T-cell (primary cell): Measurements from ENCODE around the gene FAF2. TPM values are rescaled to one million over a fixed set of nuclear protein-coding genes. Genes with fewer than 3 reads are reported as not detected.
A peak's percentile ranks its signal among the peaks of the same experiment; 100 is the strongest.

Experiments used
- ATAC-seq, 4 experiments: fragments of 200-7000 bp in 3 of 4; fragments of 150-1000 bp in 1 of 4; cut with Tn5 transposase; replicated peaks in 1 of 4; 1 replicate in 3 of 4; 2 replicates in 1 of 4; pipeline ENCODE4 v1.10.0; 2021; ENCODE audit warnings: moderate library complexity in 3 of 4, mild to moderate bottlenecking in 2 of 4, moderate number of reproducible peaks in 1 of 4
- CTCF ChIA-PET, 2 donors: fragments of 300-600 bp; sonication (Branson Sonifier 250); formaldehyde crosslinking; loops; one replicate each; lab custom pipeline; 2022; ENCODE audit warnings: antibody characterized with exemption in 2 of 2; lab: Charles Lee
- POLR2A ChIA-PET, 2 donors: fragments of 300-600 bp; sonication (Branson Sonifier 250); formaldehyde crosslinking; loops; one replicate each; lab custom pipeline; 2022; ENCODE audit warnings: antibody characterized with exemption in 2 of 2; lab: Charles Lee
- DNase-seq, 35 experiments: peaks; one replicate each; pipeline versions ENCODE4 v3.0.0 to v3.0.0-alpha.2; 2013 to 2023
- H3K27ac ChIP-seq: one replicate; pipeline ENCODE4 v1.5.1; 2013; ENCODE audit warnings: low read length
- H3K27me3 ChIP-seq, 2 experiments: replicated peaks in 1 of 2; 1 replicate in 1 of 2; 2 replicates in 1 of 2; pipeline versions ENCODE4 v1.6.1 to v1.7.0; 2013; ENCODE audit warnings: low read length in 1 of 2, mixed read lengths in 1 of 2; ENCODE audit not compliant: control insufficient read depth in 2 of 2, insufficient read depth in 2 of 2; ENCODE audit errors: extremely low read depth in 1 of 2
- H3K36me3 ChIP-seq, 2 donors: 1 replicate in 1 of 2; 2 replicates in 1 of 2; pipeline versions ENCODE4 v1.6.1 to v1.7.0; 2013; ENCODE audit warnings: low read length in 1 of 2; ENCODE audit not compliant: control insufficient read depth in 2 of 2, insufficient read depth in 1 of 2; ENCODE audit errors: extremely low read depth in 1 of 2
- H3K4me1 ChIP-seq, 2 experiments: 1 replicate in 1 of 2; 2 replicates in 1 of 2; pipeline versions ENCODE4 v1.6.1 to v1.7.0; 2013; ENCODE audit warnings: low read length in 2 of 2, mixed read lengths in 1 of 2; ENCODE audit not compliant: insufficient read depth in 2 of 2, control insufficient read depth in 1 of 2; ENCODE audit errors: extremely low read depth in 1 of 2
- H3K4me3 ChIP-seq, 2 donors: 1 replicate in 1 of 2; 2 replicates in 1 of 2; pipeline versions ENCODE4 v1.5.1 to v1.7.0; 2013; ENCODE audit warnings: mild to moderate bottlenecking in 2 of 2, low read length in 1 of 2, moderate library complexity in 1 of 2; ENCODE audit not compliant: control insufficient read depth in 1 of 2; ENCODE audit errors: extremely low read depth in 1 of 2
- H3K9me3 ChIP-seq: 2 replicates; pipeline ENCODE4 v1.7.0; 2013
- H3K27ac Mint-ChIP-seq, 2 donors: one replicate each; pipeline ENCODE4 v1.8.0; 2020 to 2021; ENCODE audit warnings: mild to moderate bottlenecking in 2 of 2, mixed read lengths in 2 of 2
- H3K27me3 Mint-ChIP-seq, 2 donors: one replicate each; pipeline ENCODE4 v1.8.0; 2021 to 2022; ENCODE audit warnings: mixed read lengths in 2 of 2
- H3K36me3 Mint-ChIP-seq: one replicate; pipeline ENCODE4 v1.8.0; 2021; ENCODE audit warnings: mixed read lengths
- H3K4me1 Mint-ChIP-seq, 3 donors: one replicate each; pipeline ENCODE4 v1.8.0; 2020 to 2022; ENCODE audit warnings: mixed read lengths in 3 of 3, mild to moderate bottlenecking in 1 of 3
- H3K4me3 Mint-ChIP-seq, 3 donors: one replicate each; pipeline ENCODE4 v1.8.0; 2020 to 2022; ENCODE audit warnings: mild to moderate bottlenecking in 3 of 3, mixed read lengths in 3 of 3, moderate library complexity in 3 of 3
- H3K9me3 Mint-ChIP-seq, 3 donors: one replicate each; pipeline ENCODE4 v1.8.0; 2020 to 2022; ENCODE audit warnings: mixed read lengths in 3 of 3
- WGBS: methylation state at CpG from one replicate; pipeline ENCODE4 v1.1.5; 2013; ENCODE audit warnings: missing lambda C conversion rate; ENCODE audit not compliant: insufficient coverage; 5-methylcytosine and 5-hydroxymethylcytosine counted together
- total RNA-seq, 35 experiments: library from RNA in 6 of 35; stranded (reverse) in 6 of 35; fragments of 120-200 nt in 1 of 35; gene quantifications; one replicate each; pipeline versions ENCODE4 v1.2.1 to v1.2.4 and lab custom pipeline; 2013 to 2026

FAF2 gene
- total RNA-seq, 5 donors from 2014 or later (not counting 1 experiment from before 2014, with no cell fraction given), result 24.1 to 27.7 (median 26.2) TPM

GRCh38 chr5:176521699-176522263 lies 73.6 kb downstream of the FAF2 start:
- no peak overlapping the region for H3K4me3 ChIP-seq
- ChIA-PET CTCF (no interaction called here), POLR2A (no interaction called here)
- no peaks in the 10 kb centered on the region for H3K36me3 Mint-ChIP-seq
- peak in 1 of 4 experiments; percentile 7 for ATAC-seq
- no peak overlapping the region for H3K4me3 Mint-ChIP-seq
- peaks cover 0 to 4% of the 10 kb centered on the region in 2 donors for H3K36me3 ChIP-seq
- H3K4me1 ChIP-seq, result peaks cover under 1 to 19% of the 10 kb centered on the region in 2 experiments
- H3K27ac Mint-ChIP-seq, result peak overlapping the region in 1 of 2 donors; percentile 61
- H3K27me3 ChIP-seq, result no peaks in the 10 kb centered on the region
- H3K27ac ChIP-seq, result no peak overlapping the region
- no peaks in the 10 kb centered on the region for H3K9me3 ChIP-seq
- WGBS, result 78% methylated on average over 8 of the region's 10 CpGs
- DNase-seq, result no peak
- H3K9me3 Mint-ChIP-seq, result no peaks in the 10 kb centered on the region
- peaks cover 15 to 28% (median 18%) of the 10 kb centered on the region in 3 donors for H3K4me1 Mint-ChIP-seq
- no peaks in the 10 kb centered on the region for H3K27me3 Mint-ChIP-seq

DNA sequence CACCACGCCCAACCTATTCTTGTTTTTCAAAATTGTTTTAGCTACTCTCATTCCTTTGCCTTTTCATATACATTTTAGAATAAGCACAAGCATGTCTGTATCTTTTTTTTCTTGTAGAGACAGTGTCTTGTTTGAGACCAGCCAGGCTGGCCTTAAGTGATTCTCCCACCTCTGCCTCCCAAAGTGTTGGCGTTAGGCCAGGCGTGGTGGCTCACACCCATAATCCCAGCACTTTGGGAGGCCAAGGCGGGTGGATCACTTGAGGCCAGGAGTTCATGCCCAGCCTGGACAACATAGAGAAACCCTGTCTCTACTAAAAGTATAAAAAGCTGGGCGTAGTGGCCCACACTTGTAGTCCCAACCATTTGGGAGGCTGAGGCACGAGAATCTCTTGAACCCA lies 76.0 kb downstream of the FAF2 start:
- no peak for DNase-seq
- Histone ChIP-seq H3K9me3 (no peaks in the 10 kb centered on the region), H3K4me3 (no peak overlapping the region), H3K27ac (no peak overlapping the region), H3K36me3 (peaks cover under 1 to 22% of the 10 kb centered on the region in 2 donors), H3K27me3 (no peaks in the 10 kb centered on the region), H3K4me1 (peaks cover 13 to 31% of the 10 kb centered on the region in 2 experiments)
- POLR2A ChIA-PET, result interaction anchor here in 1 of 2 donors (0.6 kb wide), 1 partner anchor 19 kb away, joined by 3 read pairs; no protein-coding TSS in a partner anchor
- H3K36me3 Mint-ChIP-seq, result peaks cover 6% of the 10 kb centered on the region
- 96% methylated on average over 5 of the region's 6 CpGs for WGBS
- peaks cover 23 to 32% (median 23%) of the 10 kb centered on the region in 3 donors for H3K4me1 Mint-ChIP-seq
- no peak for ATAC-seq
- no peak overlapping the region for H3K4me3 Mint-ChIP-seq
- H3K27ac Mint-ChIP-seq, result peak overlapping the region in 1 of 2 donors; percentile 22
- CTCF ChIA-PET, result no interaction called here
- H3K9me3 Mint-ChIP-seq, result no peaks in the 10 kb centered on the region
- no peaks in the 10 kb centered on the region for H3K27me3 Mint-ChIP-seq

DNA sequence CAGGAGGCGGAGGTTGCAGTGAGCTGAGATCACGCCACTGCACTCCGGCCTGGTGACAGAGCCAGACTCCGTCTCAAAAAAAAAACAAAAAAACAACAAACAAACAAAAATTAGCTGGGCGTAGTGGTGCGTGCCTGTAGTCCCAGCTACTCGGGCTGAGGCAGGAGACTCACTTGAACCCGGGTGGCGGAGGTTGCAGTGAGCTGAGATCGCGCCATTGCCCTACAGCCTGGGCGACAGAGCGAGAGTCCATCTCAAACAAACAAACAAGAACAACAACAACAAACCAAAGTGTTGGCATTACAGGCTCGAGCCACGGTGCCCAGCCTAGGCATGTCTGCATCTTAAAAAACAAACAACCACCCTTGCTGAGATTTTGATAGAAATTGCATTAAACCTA lies 76.8 kb downstream of the FAF2 start:
- peaks cover 28 to 39% (median 31%) of the 10 kb centered on the region in 3 donors for H3K4me1 Mint-ChIP-seq
- WGBS, result 83% methylated on average over 7 of the region's 15 CpGs

DNA sequence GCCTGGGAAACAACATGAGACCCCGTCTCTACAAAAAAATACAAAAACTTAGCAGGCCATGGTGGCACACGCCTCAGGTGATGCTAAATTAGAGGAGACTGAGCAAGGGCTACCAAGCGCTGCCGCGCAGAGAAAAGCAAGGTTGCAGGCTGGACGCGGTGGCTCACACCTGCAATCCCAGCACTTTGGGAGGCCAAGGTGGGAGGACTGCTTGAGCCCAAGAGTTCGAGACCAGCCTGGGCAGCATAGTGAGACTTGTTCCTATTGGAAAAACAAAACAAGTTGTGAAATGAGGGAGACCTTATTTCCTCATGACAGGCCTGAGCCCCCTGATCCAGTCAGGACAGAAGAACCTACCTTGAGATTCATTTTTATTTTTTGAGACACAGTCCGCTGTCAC lies 77.5 kb downstream of the FAF2 start:
- POLR2A ChIA-PET, result no interaction called here
- no peak overlapping the region for H3K4me3 Mint-ChIP-seq
- peaks cover 10% of the 10 kb centered on the region for H3K36me3 Mint-ChIP-seq
- Histone ChIP-seq H3K36me3 (peaks cover 5 to 33% of the 10 kb centered on the region in 2 donors), H3K4me1 (peaks cover 22 to 47% of the 10 kb centered on the region in 2 experiments), H3K4me3 (no peak overlapping the region), H3K9me3 (no peaks in the 10 kb centered on the region), H3K27ac (no peak overlapping the region), H3K27me3 (no peaks in the 10 kb centered on the region)
- H3K27me3 Mint-ChIP-seq, result no peaks in the 10 kb centered on the region
- H3K27ac Mint-ChIP-seq, result peak overlapping the region; percentile 5 to 58
- CTCF ChIA-PET, result no interaction called here
- H3K9me3 Mint-ChIP-seq, result no peaks in the 10 kb centered on the region
- DNase-seq, result no peak
- H3K4me1 Mint-ChIP-seq, result peaks cover 30 to 35% (median 33%) of the 10 kb centered on the region in 3 donors
- WGBS, result 98% methylated on average over 8 of the region's 9 CpGs
- no peak for ATAC-seq

More for the DNA sequence above, 76.8 kb downstream of the FAF2 start:
- Histone ChIP-seq H3K4me1 (peaks cover 19 to 40% of the 10 kb centered on the region in 2 experiments), H3K36me3 (peaks cover 5 to 29% of the 10 kb centered on the region in 2 donors), H3K27ac (no peak overlapping the region), H3K9me3 (no peaks in the 10 kb centered on the region), H3K27me3 (no peaks in the 10 kb centered on the region), H3K4me3 (no peak overlapping the region)
- Mint-ChIP-seq H3K27ac (peak overlapping the region in 1 of 2 donors; percentile 17), H3K36me3 (peaks cover 10% of the 10 kb centered on the region), H3K9me3 (no peaks in the 10 kb centered on the region), H3K4me3 (no peak overlapping the region), H3K27me3 (no peaks in the 10 kb centered on the region)
- CTCF ChIA-PET, result no interaction called here
- POLR2A ChIA-PET, result no interaction called here
- DNase-seq (no peak), ATAC-seq (no peak)

GRCh38 chr5:176526462-176526861 lies 78.3 kb downstream of the FAF2 start:
- no peak overlapping the region for H3K4me3 ChIP-seq

DNA sequence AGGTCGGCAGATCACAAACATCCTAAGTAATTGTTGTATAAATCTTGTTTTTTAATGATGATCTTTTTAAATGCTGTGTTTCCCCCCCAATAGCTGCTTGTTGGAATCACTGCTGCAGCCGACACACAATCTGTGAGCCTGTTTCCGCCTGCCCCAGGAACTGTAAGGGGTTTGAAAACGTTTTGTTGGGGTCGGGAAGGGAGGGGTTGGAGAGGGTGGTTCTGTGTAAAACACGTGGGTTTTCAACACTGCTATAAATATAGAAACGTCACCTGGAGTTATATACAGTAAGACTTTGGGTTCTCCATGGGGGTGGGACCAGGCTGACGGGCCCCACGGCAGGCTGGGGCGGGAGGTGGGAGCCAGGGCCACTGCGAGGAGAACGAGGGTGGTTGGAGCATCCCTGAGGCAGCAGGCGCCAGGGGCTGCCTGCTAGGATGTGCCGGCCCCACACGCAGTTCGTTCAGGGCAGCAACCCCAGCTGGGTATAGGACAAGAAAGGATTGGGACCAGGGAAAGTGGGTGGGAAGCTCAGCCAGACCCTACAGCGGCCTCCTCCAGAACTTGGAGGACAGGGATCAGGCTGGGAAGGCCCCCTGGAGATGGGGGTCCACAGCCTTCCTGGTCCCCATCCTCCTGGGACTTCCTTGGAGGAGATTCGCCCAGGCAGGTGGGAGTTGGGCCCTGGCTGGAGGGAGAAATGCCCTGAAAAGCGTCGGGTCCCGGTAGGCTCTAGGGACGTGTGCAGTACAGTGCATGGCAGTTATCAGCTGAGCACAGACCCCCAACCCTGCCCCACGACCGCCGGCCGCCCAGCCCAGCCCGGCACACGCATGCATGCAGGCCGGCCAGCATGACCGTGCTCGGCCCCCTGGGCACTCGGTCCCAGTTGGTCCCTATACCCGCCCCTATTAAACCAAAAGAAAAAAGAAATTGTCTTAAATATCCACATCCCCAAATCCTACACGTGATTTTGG lies 79.3 kb downstream of the FAF2 start:
- ChIA-PET CTCF (no interaction called here), POLR2A (no interaction called here)
- no peaks in the 10 kb centered on the region for H3K27me3 ChIP-seq
- H3K4me1 ChIP-seq, result peaks cover 37 to 65% of the 10 kb centered on the region in 2 experiments
- H3K9me3 Mint-ChIP-seq, result no peaks in the 10 kb centered on the region
- H3K27ac ChIP-seq, result no peak overlapping the region
- H3K36me3 Mint-ChIP-seq, result peaks cover 14% of the 10 kb centered on the region
- H3K4me1 Mint-ChIP-seq, result peaks cover 37 to 44% (median 41%) of the 10 kb centered on the region in 3 donors
- ATAC-seq (no peak), DNase-seq (no peak)
- no peaks in the 10 kb centered on the region for H3K9me3 ChIP-seq
- H3K4me3 ChIP-seq, result no peak overlapping the region
- peak overlapping the region in 1 of 3 donors; percentile 58 for H3K4me3 Mint-ChIP-seq
- WGBS, result 87% methylated on average over 29 of the region's 34 CpGs
- H3K27ac Mint-ChIP-seq, result peak overlapping the region in 1 of 2 donors; percentile 76
- peaks cover 13 to 47% of the 10 kb centered on the region in 2 donors for H3K36me3 ChIP-seq
- no peaks in the 10 kb centered on the region for H3K27me3 Mint-ChIP-seq

More at GRCh38 chr5:176526462-176526861, 78.3 kb downstream of the FAF2 start:
- H3K36me3 ChIP-seq, result peaks cover 11 to 40% of the 10 kb centered on the region in 2 donors
- H3K4me1 Mint-ChIP-seq, result peaks cover 36 to 40% (median 37%) of the 10 kb centered on the region in 3 donors
- H3K36me3 Mint-ChIP-seq, result peaks cover 14% of the 10 kb centered on the region
- no peaks in the 10 kb centered on the region for H3K9me3 ChIP-seq
- H3K27me3 ChIP-seq, result no peaks in the 10 kb centered on the region
- H3K9me3 Mint-ChIP-seq, result no peaks in the 10 kb centered on the region
- peak overlapping the region in 1 of 2 donors; percentile 6 for H3K27ac Mint-ChIP-seq
- H3K27me3 Mint-ChIP-seq, result no peaks in the 10 kb centered on the region
- peaks cover 29 to 55% of the 10 kb centered on the region in 2 experiments for H3K4me1 ChIP-seq
- ATAC-seq, result no peak
- ChIA-PET POLR2A (no interaction called here), CTCF (no interaction called here)
- H3K27ac ChIP-seq, result no peak overlapping the region
- 100% methylated on average over 1 of the region's 9 CpGs for WGBS
- no peak overlapping the region for H3K4me3 Mint-ChIP-seq
- DNase-seq, result no peak
